Esophagus squamous epithelium (tissue), 5 donors: ENCODE measurements around the gene TAF4B. TPM values are rescaled to one million over a fixed set of nuclear protein-coding genes. Genes with fewer than 3 reads are reported as not detected.

Experiments used
- DNase-seq: peaks from one replicate; lab custom pipeline; 2025; lab: John Stamatoyannopoulos, UW
- H3K27ac ChIP-seq, 4 donors: fragments of 200-600 bp; sonication (generic); one replicate each; pipeline ENCODE4 v1.5.1; 2016 to 2019; ENCODE audit warnings: mild to moderate bottlenecking in 1 of 4
- H3K27me3 ChIP-seq, 4 donors: fragments of 200-600 bp; sonication (generic); 1 replicate in 3 of 4; 2 replicates in 1 of 4; pipeline versions ENCODE4 v1.5.1 to v1.6.0; 2017 to 2021; ENCODE audit warnings: antibody characterized with exemption in 1 of 4
- H3K36me3 ChIP-seq, 3 donors: fragments of 200-600 bp; sonication (generic); one replicate each; pipeline ENCODE4 v1.5.1; 2016 to 2019
- H3K4me1 ChIP-seq, 3 donors: fragments of 200-600 bp; sonication (generic); one replicate each; pipeline ENCODE4 v1.5.1; 2017 to 2019
- H3K4me3 ChIP-seq, 4 donors: fragments of 200-600 bp; sonication (generic); 1 replicate in 3 of 4; 2 replicates in 1 of 4; pipeline ENCODE4 v1.5.1; 2016 to 2019; ENCODE audit warnings: mild to moderate bottlenecking in 2 of 4, moderate library complexity in 1 of 4
- H3K9me3 ChIP-seq, 3 donors: fragments of 200-600 bp; sonication (generic); one replicate each; pipeline ENCODE4 v1.5.1; 2016 to 2019
- POLR2A ChIP-seq, 4 donors: fragments of 450-650 bp; IDR thresholded peaks; one replicate each; pipeline ENCODE4 v1.6.1; 2017; ENCODE audit warnings: antibody characterized with exemption in 4 of 4, mild to moderate bottlenecking in 4 of 4, moderate library complexity in 3 of 4
- WGBS, 2 donors: methylation state at CpG; one replicate each; pipeline ENCODE4 v1.1.5; 2018; 5-methylcytosine and 5-hydroxymethylcytosine counted together
- intact Hi-C: fragments of 100-400 bp; cut with DNase I; formaldehyde crosslinking; loops from one replicate; pipeline ENCODE4 v1.15.0; 2022
- total RNA-seq, 4 donors: library from RNA; depleted of rRNA; stranded (reverse); fragments of >200 nt; gene quantifications; one replicate each; pipeline ENCODE4 v1.1.0, GENCODE V29; 2016
- TF ChIP-seq, protein P1 (sequence below), 6 experiments: fragments of 450-650 bp in 4 of 6; fragments of 200-600 bp in 2 of 6; sonication (generic) in 2 of 6; IDR thresholded peaks; one replicate each; pipeline ENCODE4 v1.5.1; 2016 to 2019; ENCODE audit warnings: antibody characterized with exemption in 6 of 6, mild to moderate bottlenecking in 4 of 6, moderate library complexity in 4 of 6
- donor health status: DM: yes; HTN: yes; CAD: no.

The TAF4B gene
- total RNA-seq, 4 donors from 2014 or later: 5.9 to 20.2 (median 7.0) TPM

DNA sequence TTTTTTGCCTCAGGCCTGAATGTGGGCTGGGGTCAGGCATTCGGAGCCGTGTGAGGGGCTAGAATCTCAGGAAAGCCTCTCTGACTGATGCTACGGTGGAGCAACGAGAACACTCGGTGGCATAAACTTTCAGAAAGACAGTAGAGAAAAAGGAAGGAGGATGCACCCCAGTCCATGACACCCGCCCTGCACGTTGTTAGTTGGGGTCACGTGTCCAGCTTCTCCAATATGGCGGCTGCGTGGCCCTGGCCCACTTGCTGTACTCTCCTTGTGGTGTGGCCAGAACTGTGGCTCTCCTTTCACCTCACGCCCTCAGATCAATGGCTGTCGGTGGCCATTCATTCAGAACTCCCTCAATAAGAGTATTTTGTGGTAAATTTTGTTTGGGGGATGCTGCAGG lies 190.9 kb downstream of the TAF4B start:
- H3K27me3 ChIP-seq: no peaks in the 10 kb centered on the region
- H3K4me3 ChIP-seq: no peak overlapping the region
- intact Hi-C loops: no loop called here
- no peak overlapping the region for H3K27ac ChIP-seq
- no peak for DNase-seq
- H3K36me3 ChIP-seq: no peaks in the 10 kb centered on the region
- WGBS, 2 donors: 89 to 93% methylated on average over 12 of the region's 12 CpGs
- H3K4me1 ChIP-seq: no peaks in the 10 kb centered on the region
- H3K9me3 ChIP-seq: no peaks in the 10 kb centered on the region
- no peak for TF ChIP-seq POLR2A (IDR thresholded peaks at IDR 0.05)
- TF ChIP-seq, protein P1, sequence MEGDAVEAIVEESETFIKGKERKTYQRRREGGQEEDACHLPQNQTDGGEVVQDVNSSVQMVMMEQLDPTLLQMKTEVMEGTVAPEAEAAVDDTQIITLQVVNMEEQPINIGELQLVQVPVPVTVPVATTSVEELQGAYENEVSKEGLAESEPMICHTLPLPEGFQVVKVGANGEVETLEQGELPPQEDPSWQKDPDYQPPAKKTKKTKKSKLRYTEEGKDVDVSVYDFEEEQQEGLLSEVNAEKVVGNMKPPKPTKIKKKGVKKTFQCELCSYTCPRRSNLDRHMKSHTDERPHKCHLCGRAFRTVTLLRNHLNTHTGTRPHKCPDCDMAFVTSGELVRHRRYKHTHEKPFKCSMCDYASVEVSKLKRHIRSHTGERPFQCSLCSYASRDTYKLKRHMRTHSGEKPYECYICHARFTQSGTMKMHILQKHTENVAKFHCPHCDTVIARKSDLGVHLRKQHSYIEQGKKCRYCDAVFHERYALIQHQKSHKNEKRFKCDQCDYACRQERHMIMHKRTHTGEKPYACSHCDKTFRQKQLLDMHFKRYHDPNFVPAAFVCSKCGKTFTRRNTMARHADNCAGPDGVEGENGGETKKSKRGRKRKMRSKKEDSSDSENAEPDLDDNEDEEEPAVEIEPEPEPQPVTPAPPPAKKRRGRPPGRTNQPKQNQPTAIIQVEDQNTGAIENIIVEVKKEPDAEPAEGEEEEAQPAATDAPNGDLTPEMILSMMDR (IDR thresholded peaks at IDR 0.05): no peak

DNA sequence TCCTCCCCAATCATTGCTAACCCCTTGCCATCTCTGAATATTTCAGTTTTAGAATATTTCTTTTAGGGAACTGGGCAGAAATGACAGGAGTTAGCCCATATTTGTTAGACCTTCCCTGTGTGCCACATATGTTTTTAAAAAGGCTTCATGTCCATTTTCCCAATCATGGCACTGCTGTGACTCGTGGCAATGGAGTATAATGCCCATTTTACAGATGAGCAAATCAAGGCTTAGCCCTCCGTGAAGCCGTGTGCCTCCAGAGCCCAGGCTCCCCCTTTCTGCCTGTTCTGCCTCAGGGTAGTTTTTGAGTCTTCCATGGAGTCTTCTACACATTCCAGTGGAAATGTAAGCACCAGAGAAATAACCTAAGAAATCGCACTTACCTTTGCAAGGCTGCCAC lies 192.0 kb downstream of the TAF4B start:
- intact Hi-C loops: no loop called here

DNA sequence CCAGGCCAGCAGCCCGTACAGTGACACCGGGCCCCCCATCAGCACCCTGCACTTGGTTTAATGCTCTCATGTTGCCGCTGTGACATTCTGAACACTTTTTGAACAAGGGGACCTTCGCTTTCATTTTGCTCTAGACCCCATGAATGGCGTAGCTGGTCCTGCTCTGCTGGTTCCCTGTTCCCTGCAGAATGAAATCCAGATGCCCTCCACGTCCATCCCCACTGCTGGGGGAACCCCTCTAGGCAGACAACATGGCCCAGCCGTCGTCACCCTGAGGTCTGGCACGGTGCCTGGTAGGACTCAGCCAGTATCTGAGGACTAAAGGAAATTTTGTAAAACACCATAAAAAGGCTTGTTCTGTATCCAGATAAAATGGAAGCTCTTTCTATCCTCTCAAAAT lies 193.5 kb downstream of the TAF4B start:
- no peaks in the 10 kb centered on the region for H3K36me3 ChIP-seq
- H3K27me3 ChIP-seq: no peaks in the 10 kb centered on the region
- no peak overlapping the region for H3K4me3 ChIP-seq
- no peak overlapping the region for H3K27ac ChIP-seq
- no peaks in the 10 kb centered on the region for H3K9me3 ChIP-seq
- TF ChIP-seq, protein P1 (IDR thresholded peaks at IDR 0.05): no peak
- TF ChIP-seq POLR2A (IDR thresholded peaks at IDR 0.05): no peak
- DNase-seq: no peak
- no peaks in the 10 kb centered on the region for H3K4me1 ChIP-seq
- intact Hi-C loops: no loop called here
- 80 to 85% methylated on average over 8 of the region's 9 CpGs for WGBS, 2 donors

More for the DNA sequence above, 192.0 kb downstream of the TAF4B start:
- Histone ChIP-seq H3K36me3 (no peaks in the 10 kb centered on the region), H3K27me3 (no peaks in the 10 kb centered on the region), H3K9me3 (no peaks in the 10 kb centered on the region), H3K4me3 (no peak overlapping the region), H3K27ac (no peak overlapping the region), H3K4me1 (no peaks in the 10 kb centered on the region)
- WGBS, 2 donors: 83 to 90% methylated on average over 4 of the region's 4 CpGs
- no peak for DNase-seq
- TF ChIP-seq, protein P1 (IDR thresholded peaks at IDR 0.05): no peak
- no peak for TF ChIP-seq POLR2A (IDR thresholded peaks at IDR 0.05)

DNA sequence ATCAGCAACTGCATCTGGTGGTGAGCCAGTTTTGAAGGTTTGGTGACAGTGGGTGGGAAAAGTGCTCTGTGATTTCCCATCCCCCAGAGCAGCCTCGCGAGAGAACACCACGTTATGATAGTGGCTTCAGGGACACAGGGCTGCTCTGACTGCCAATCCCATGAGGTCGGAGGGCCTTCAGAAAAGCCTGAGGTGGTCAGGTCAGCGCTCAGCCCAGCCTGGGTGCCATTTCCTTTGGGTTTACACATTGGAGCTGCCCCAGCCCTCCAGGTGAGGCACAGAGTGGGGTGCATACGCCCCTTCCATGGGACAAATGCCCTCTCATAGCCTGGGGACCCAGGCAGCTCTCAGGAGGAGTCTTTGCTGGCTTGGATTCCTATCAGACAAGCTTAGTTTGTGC lies 195.3 kb downstream of the TAF4B start:
- H3K9me3 ChIP-seq: no peaks in the 10 kb centered on the region
- intact Hi-C loops: no loop called here

DNA sequence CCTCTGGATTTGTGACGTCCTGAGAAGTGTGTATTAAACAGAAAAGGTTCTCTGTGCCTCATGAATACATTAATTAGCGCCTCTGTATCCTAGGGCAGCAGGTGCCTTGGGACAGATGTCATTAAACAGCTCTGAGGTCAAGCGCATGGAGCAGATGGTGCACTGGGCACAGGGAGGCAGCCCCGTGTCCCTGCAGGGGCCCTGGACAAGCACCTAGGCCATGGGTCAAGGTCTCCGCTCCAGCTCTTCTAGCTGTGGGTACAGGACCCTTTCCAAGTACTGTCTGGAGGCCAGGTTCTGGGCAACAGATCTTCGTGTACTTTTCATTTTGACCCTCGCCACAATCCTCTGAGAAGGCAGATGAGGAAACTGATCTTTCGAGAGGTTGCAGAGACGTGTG lies 195.7 kb downstream of the TAF4B start:
- H3K4me3 ChIP-seq: no peak overlapping the region
- no peak for DNase-seq
- TF ChIP-seq, protein P1 (IDR thresholded peaks at IDR 0.05): no peak
- TF ChIP-seq POLR2A (IDR thresholded peaks at IDR 0.05): no peak
- H3K27ac ChIP-seq: no peak overlapping the region
- WGBS, 2 donors: 80 to 83% methylated on average over 1 to 4 of the region's 9 CpGs
- intact Hi-C loops: no loop called here
- no peaks in the 10 kb centered on the region for H3K36me3 ChIP-seq
- no peaks in the 10 kb centered on the region for H3K9me3 ChIP-seq
- no peaks in the 10 kb centered on the region for H3K4me1 ChIP-seq
- H3K27me3 ChIP-seq: no peaks in the 10 kb centered on the region

More for the DNA sequence above, 195.3 kb downstream of the TAF4B start:
- DNase-seq: no peak
- H3K36me3 ChIP-seq: no peaks in the 10 kb centered on the region
- no peaks in the 10 kb centered on the region for H3K27me3 ChIP-seq
- no peaks in the 10 kb centered on the region for H3K4me1 ChIP-seq
- H3K27ac ChIP-seq: no peak overlapping the region
- no peak for TF ChIP-seq POLR2A (IDR thresholded peaks at IDR 0.05)
- TF ChIP-seq, protein P1 (IDR thresholded peaks at IDR 0.05): no peak
- WGBS, 2 donors: 81% methylated on average over 5 of the region's 6 CpGs; no CpG with 5 or more reads in 1 of the 2 donors
- H3K4me3 ChIP-seq: no peak overlapping the region
